ENCODE measurements around the gene SIRT7.
A peak's percentile ranks its signal among the peaks of the same experiment; 100 is the strongest.

Gene SIRT7

DNA sequence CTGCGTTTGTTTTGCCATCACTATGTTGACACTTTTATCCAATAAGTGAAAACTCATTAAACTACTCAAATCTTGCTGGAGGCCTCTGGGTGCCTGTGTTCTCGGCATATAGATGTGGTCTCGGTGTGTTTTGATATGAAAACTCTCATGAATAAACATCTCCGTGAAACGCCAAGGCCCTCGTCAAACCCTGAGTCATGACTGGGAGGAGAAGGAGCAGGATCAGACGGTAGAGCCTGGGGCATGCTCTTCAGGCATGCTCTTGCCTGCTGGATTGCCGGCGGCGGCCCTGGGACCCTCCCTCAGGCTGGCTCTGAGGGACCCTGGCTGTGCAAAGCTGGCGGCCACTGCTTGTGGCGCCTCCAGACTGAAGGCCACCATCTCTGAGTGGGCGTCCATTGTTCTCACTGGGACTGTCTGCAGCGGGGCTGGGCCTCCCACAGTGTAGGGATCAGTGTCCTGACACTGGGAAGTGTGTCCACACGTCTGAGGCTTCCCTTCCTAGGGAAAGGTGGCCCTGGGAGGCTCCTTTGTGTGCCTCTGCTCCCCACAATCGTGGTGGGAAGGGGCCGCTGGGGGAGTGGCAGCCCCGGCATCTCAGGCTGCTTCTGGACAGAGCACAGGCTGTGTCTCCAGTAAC is 17.7 kb downstream of the SIRT7 start:
- Histone ChIP-seq H4K8ac (ENCODE audit: low read depth, low read length) (no peak overlapping the region), H2AFZ (ENCODE audit: low read length) (no peak overlapping the region), H3K79me1 (ENCODE audit: low read depth, low read length) (peaks cover 5% of the 10 kb centered on the region), H3K9ac (ENCODE audit: low read depth, low read length, poor library complexity) (no peak overlapping the region), H2BK5ac (ENCODE audit: low read length) (no peak overlapping the region), H2BK12ac (ENCODE audit: low read length) (no peak overlapping the region), H3K18ac (ENCODE audit: low read length) (no peak overlapping the region), H3K4me1 (ENCODE audit: control insufficient read depth in 2 of 2, insufficient read depth in 1 of 2, low read depth in 1 of 2, low read length in 2 of 2) (peaks cover 0 to 5% of the 10 kb centered on the region in 2 donors), H2BK15ac (ENCODE audit: low read length) (no peak overlapping the region), H3K23ac (ENCODE audit: low read depth, low read length, poor library complexity) (no peak overlapping the region), H3K4ac (ENCODE audit: low read length) (no peak overlapping the region), H3K27ac (replicated peaks; ENCODE audit: low read length) (no peak overlapping the region), H3K9me3 (replicated peaks in 1 of 2; ENCODE audit: control insufficient read depth in 2 of 2, insufficient read depth in 1 of 2, low read depth in 1 of 2, low read length in 2 of 2) (no peaks in the 10 kb centered on the region), H2AK5ac (ENCODE audit: low read depth, low read length) (no peak overlapping the region), H2BK120ac (ENCODE audit: low read depth, low read length) (no peak overlapping the region), H3K27me3 (ENCODE audit: control insufficient read depth in 3 of 3, insufficient read depth in 3 of 3, low read depth in 1 of 3, low read length in 3 of 3) (peaks cover 0 to 25% (median 4%) of the 10 kb centered on the region in 3 experiments), H3K14ac (ENCODE audit: low read length) (no peak overlapping the region), H3K4me2 (ENCODE audit: insufficient read depth, low read length, poor library complexity, severe bottlenecking) (no peak overlapping the region), H3K36me3 (replicated peaks in 1 of 2; ENCODE audit: control insufficient read depth in 2 of 2, insufficient read depth in 2 of 2, low read length in 2 of 2) (peaks cover 36 to 80% of the 10 kb centered on the region in 2 donors), H4K91ac (ENCODE audit: low read depth, low read length, poor library complexity) (no peak overlapping the region), H3K4me3 (ENCODE audit: low read length in 2 of 2) (no peak overlapping the region)
- no peak for DNase-seq (ENCODE audit: low spot score)
- no CpG with 5 or more reads among the region's 18 CpGs for WGBS, 2 donors (ENCODE audit: extremely low coverage in 2 of 2, insufficient read length in 2 of 2, insufficient replicate concordance in 1 of 2)

- Histone ChIP-seq H3K4me1 (ENCODE audit: control insufficient read depth in 2 of 2, insufficient read depth in 1 of 2, low read depth in 1 of 2, low read length in 2 of 2) (peaks cover 0 to 5% of the 10 kb centered on the region in 2 donors), H3K27me3 (ENCODE audit: control insufficient read depth in 3 of 3, insufficient read depth in 3 of 3, low read depth in 1 of 3, low read length in 3 of 3) (peaks cover 0 to 25% (median 4%) of the 10 kb centered on the region in 3 experiments), H2AK5ac (ENCODE audit: low read depth, low read length) (no peak overlapping the region), H2AFZ (ENCODE audit: low read length) (no peak overlapping the region), H2BK12ac (ENCODE audit: low read length) (no peak overlapping the region), H2BK120ac (ENCODE audit: low read depth, low read length) (no peak overlapping the region), H2BK15ac (ENCODE audit: low read length) (no peak overlapping the region), H3K4me3 (ENCODE audit: low read length in 2 of 2) (peak overlapping the region in 1 of 2 donors; percentile 49), H3K9me3 (replicated peaks in 1 of 2; ENCODE audit: control insufficient read depth in 2 of 2, insufficient read depth in 1 of 2, low read depth in 1 of 2, low read length in 2 of 2) (no peaks in the 10 kb centered on the region), H3K4ac (ENCODE audit: low read length) (no peak overlapping the region), H4K8ac (ENCODE audit: low read depth, low read length) (no peak overlapping the region), H3K79me1 (ENCODE audit: low read depth, low read length) (peaks cover 5% of the 10 kb centered on the region), H3K9ac (ENCODE audit: low read depth, low read length, poor library complexity) (peak overlapping the region; percentile 63), H3K18ac (ENCODE audit: low read length) (no peak overlapping the region), H2BK5ac (ENCODE audit: low read length) (peak overlapping the region; percentile 6), H4K91ac (ENCODE audit: low read depth, low read length, poor library complexity) (no peak overlapping the region), H3K23ac (ENCODE audit: low read depth, low read length, poor library complexity) (peak overlapping the region; percentile 5), H3K14ac (ENCODE audit: low read length) (no peak overlapping the region), H3K4me2 (ENCODE audit: insufficient read depth, low read length, poor library complexity, severe bottlenecking) (no peak overlapping the region), H3K36me3 (replicated peaks in 1 of 2; ENCODE audit: control insufficient read depth in 2 of 2, insufficient read depth in 2 of 2, low read length in 2 of 2) (peaks cover 39 to 80% of the 10 kb centered on the region in 2 donors), H3K27ac (replicated peaks; ENCODE audit: low read length) (no peak overlapping the region)
- no peak for DNase-seq (ENCODE audit: low spot score)
- WGBS, 2 donors (ENCODE audit: extremely low coverage in 2 of 2, insufficient read length in 2 of 2, insufficient replicate concordance in 1 of 2) = no CpG with 5 or more reads among the region's 22 CpGs
These were observed 18.3 kb downstream of the SIRT7 start for GRCh38 chr17:81899514-81900166.

GRCh38 chr17:81898885-81899284 is 19.1 kb downstream of the SIRT7 start:
- WGBS, 2 donors (ENCODE audit: extremely low coverage in 2 of 2, insufficient read length in 2 of 2, insufficient replicate concordance in 1 of 2) = no CpG with 5 or more reads among the region's 9 CpGs
- Histone ChIP-seq H3K18ac (ENCODE audit: low read length) (no peak overlapping the region), H4K8ac (ENCODE audit: low read depth, low read length) (no peak overlapping the region), H3K27ac (replicated peaks; ENCODE audit: low read length) (no peak overlapping the region), H2AFZ (ENCODE audit: low read length) (no peak overlapping the region), H3K4me2 (ENCODE audit: insufficient read depth, low read length, poor library complexity, severe bottlenecking) (no peak overlapping the region), H2BK12ac (ENCODE audit: low read length) (no peak overlapping the region), H3K27me3 (ENCODE audit: control insufficient read depth in 3 of 3, insufficient read depth in 3 of 3, low read depth in 1 of 3, low read length in 3 of 3) (peaks cover 0 to 25% (median 4%) of the 10 kb centered on the region in 3 experiments), H3K4me3 (ENCODE audit: low read length in 2 of 2) (no peak overlapping the region), H3K23ac (ENCODE audit: low read depth, low read length, poor library complexity) (no peak overlapping the region), H2BK15ac (ENCODE audit: low read length) (no peak overlapping the region), H3K4me1 (ENCODE audit: control insufficient read depth in 2 of 2, insufficient read depth in 1 of 2, low read depth in 1 of 2, low read length in 2 of 2) (peaks cover 0 to 5% of the 10 kb centered on the region in 2 donors), H3K36me3 (replicated peaks in 1 of 2; ENCODE audit: control insufficient read depth in 2 of 2, insufficient read depth in 2 of 2, low read length in 2 of 2) (peaks cover 41 to 80% of the 10 kb centered on the region in 2 donors), H3K79me1 (ENCODE audit: low read depth, low read length) (peaks cover 8% of the 10 kb centered on the region), H3K14ac (ENCODE audit: low read length) (no peak overlapping the region), H4K91ac (ENCODE audit: low read depth, low read length, poor library complexity) (no peak overlapping the region), H3K4ac (ENCODE audit: low read length) (no peak overlapping the region), H2BK120ac (ENCODE audit: low read depth, low read length) (no peak overlapping the region), H2BK5ac (ENCODE audit: low read length) (peak overlapping the region; percentile 6), H3K9ac (ENCODE audit: low read depth, low read length, poor library complexity) (no peak overlapping the region), H2AK5ac (ENCODE audit: low read depth, low read length) (no peak overlapping the region), H3K9me3 (replicated peaks in 1 of 2; ENCODE audit: control insufficient read depth in 2 of 2, insufficient read depth in 1 of 2, low read depth in 1 of 2, low read length in 2 of 2) (no peaks in the 10 kb centered on the region)
- no peak for DNase-seq (ENCODE audit: low spot score)

GRCh38 chr17:81898029-81898866 is 19.7 kb downstream of the SIRT7 start:
- no peak overlapping the region for H4K91ac ChIP-seq (ENCODE audit: low read depth, low read length, poor library complexity)
- peaks cover 8% of the 10 kb centered on the region for H3K79me1 ChIP-seq (ENCODE audit: low read depth, low read length)

More at GRCh38 chr17:81898029-81898866, 19.7 kb downstream of the SIRT7 start:
- H3K4me1 ChIP-seq (ENCODE audit: control insufficient read depth in 2 of 2, insufficient read depth in 1 of 2, low read depth in 1 of 2, low read length in 2 of 2) = peaks cover 0 to 5% of the 10 kb centered on the region in 2 donors
- H2AFZ ChIP-seq (ENCODE audit: low read length) = no peak overlapping the region
- H3K27ac ChIP-seq (replicated peaks; ENCODE audit: low read length) = no peak overlapping the region
- DNase-seq (ENCODE audit: low spot score) = no peak
- no CpG with 5 or more reads among the region's 19 CpGs for WGBS, 2 donors (ENCODE audit: extremely low coverage in 2 of 2, insufficient read length in 2 of 2, insufficient replicate concordance in 1 of 2)
- no peak overlapping the region for H3K9ac ChIP-seq (ENCODE audit: low read depth, low read length, poor library complexity)
- H3K27me3 ChIP-seq (ENCODE audit: control insufficient read depth in 3 of 3, insufficient read depth in 3 of 3, low read depth in 1 of 3, low read length in 3 of 3) = peaks cover 0 to 25% (median 4%) of the 10 kb centered on the region in 3 experiments
- no peak overlapping the region for H2BK120ac ChIP-seq (ENCODE audit: low read depth, low read length)
- H2BK5ac ChIP-seq (ENCODE audit: low read length) = no peak overlapping the region
- H3K4me3 ChIP-seq (ENCODE audit: low read length in 2 of 2) = peak overlapping the region in 1 of 2 donors; percentile 34
- no peak overlapping the region for H2BK12ac ChIP-seq (ENCODE audit: low read length)
- H3K18ac ChIP-seq (ENCODE audit: low read length) = no peak overlapping the region
- no peak overlapping the region for H3K4me2 ChIP-seq (ENCODE audit: insufficient read depth, low read length, poor library complexity, severe bottlenecking)
- no peak overlapping the region for H2AK5ac ChIP-seq (ENCODE audit: low read depth, low read length)
- H2BK15ac ChIP-seq (ENCODE audit: low read length) = no peak overlapping the region
- no peak overlapping the region for H4K8ac ChIP-seq (ENCODE audit: low read depth, low read length)
- H3K9me3 ChIP-seq (replicated peaks in 1 of 2; ENCODE audit: control insufficient read depth in 2 of 2, insufficient read depth in 1 of 2, low read depth in 1 of 2, low read length in 2 of 2) = no peaks in the 10 kb centered on the region
- no peak overlapping the region for H3K4ac ChIP-seq (ENCODE audit: low read length)
- H3K23ac ChIP-seq (ENCODE audit: low read depth, low read length, poor library complexity) = no peak overlapping the region
- H3K36me3 ChIP-seq (replicated peaks in 1 of 2; ENCODE audit: control insufficient read depth in 2 of 2, insufficient read depth in 2 of 2, low read length in 2 of 2) = peaks cover 44 to 81% of the 10 kb centered on the region in 2 donors
- no peak overlapping the region for H3K14ac ChIP-seq (ENCODE audit: low read length)
